Mucosa of gallbladder (tissue), 1 donor: ENCODE results near the gene BMPR1B. TPM values are rescaled to one million over a fixed set of nuclear protein-coding genes. Genes with fewer than 3 reads are reported as not detected.
"Not testable (repeated sequence)": the region's sequence is repeated elsewhere in the genome, so short reads cannot be mapped to it uniquely, and the experiment has no call there.

Source experiments
- DNase-seq: peaks from one replicate; pipeline ENCODE4 v3.0.0-alpha.2; 2020; ENCODE audit warnings: low spot score
- total RNA-seq: library from RNA; stranded (reverse); gene quantifications from one replicate; pipeline ENCODE4 v1.2.1, GENCODE V29; 2021
- donor health status: DM: no; HTN: no; CAD: no.

Gene BMPR1B
- total RNA-seq, 1 donor from 2014 or later = 9.7 TPM

GRCh38 chr4:94833394-94833793, 75.6 kb downstream of the BMPR1B start:
- no peak for DNase-seq

GRCh38 chr4:94834501-94834900, 76.7 kb downstream of the BMPR1B start:
- no peak for DNase-seq

- not testable (repeated sequence) for DNase-seq
These were observed 83.6 kb downstream of the BMPR1B start for GRCh38 chr4:94841166-94841863.

- DNase-seq = no peak
These were observed 84.1 kb downstream of the BMPR1B start for GRCh38 chr4:94841864-94842221.

- no peak for DNase-seq
These were observed 85.5 kb downstream of the BMPR1B start for GRCh38 chr4:94843216-94843615.

- DNase-seq = no peak
These were observed 90.6 kb downstream of the BMPR1B start for GRCh38 chr4:94848326-94848725.

GRCh38 chr4:94849901-94850300, 92.1 kb downstream of the BMPR1B start:
- DNase-seq = no peak

GRCh38 chr4:94852616-94853015, 94.9 kb downstream of the BMPR1B start:
- no peak for DNase-seq

- no peak for DNase-seq
These were observed 98.3 kb downstream of the BMPR1B start for GRCh38 chr4:94856030-94856429.

GRCh38 chr4:94870146-94870545, 112.4 kb downstream of the BMPR1B start:
- no peak for DNase-seq

GRCh38 chr4:94871644-94872305, 114.0 kb downstream of the BMPR1B start:
- no peak for DNase-seq

- DNase-seq = no peak
These were observed 120.2 kb downstream of the BMPR1B start for GRCh38 chr4:94877973-94878372.

GRCh38 chr4:94880956-94881355, 123.2 kb downstream of the BMPR1B start:
- DNase-seq = no peak

- no peak for DNase-seq
These were observed 125.0 kb downstream of the BMPR1B start for GRCh38 chr4:94882756-94883155.

GRCh38 chr4:94887027-94887426, 129.3 kb downstream of the BMPR1B start:
- no peak for DNase-seq

- no peak for DNase-seq
These were observed 131.8 kb downstream of the BMPR1B start for GRCh38 chr4:94889523-94889922.

GRCh38 chr4:94889946-94890345, 132.2 kb downstream of the BMPR1B start:
- no peak for DNase-seq

- DNase-seq = no peak
These were observed 132.8 kb downstream of the BMPR1B start for GRCh38 chr4:94890579-94890978.

GRCh38 chr4:94892051-94892450, 134.3 kb downstream of the BMPR1B start:
- DNase-seq = no peak

GRCh38 chr4:94895081-94895480, 137.3 kb downstream of the BMPR1B start:
- DNase-seq = no peak

GRCh38 chr4:94897023-94897422, 139.3 kb downstream of the BMPR1B start:
- DNase-seq = no peak

GRCh38 chr4:94905511-94905910, 147.8 kb downstream of the BMPR1B start:
- no peak for DNase-seq

GRCh38 chr4:94909645-94910044, 151.9 kb downstream of the BMPR1B start:
- DNase-seq = no peak

GRCh38 chr4:94911106-94911505, 153.4 kb downstream of the BMPR1B start:
- DNase-seq = no peak
